ENCODE measurements around the gene CENPL. TPM values are rescaled to one million over a fixed set of nuclear protein-coding genes. Genes with fewer than 3 reads are reported as not detected.
"Not testable (repeated sequence)": the region's sequence is repeated elsewhere in the genome, so short reads cannot be mapped to it uniquely, and the experiment has no call there.

Gene CENPL
- total RNA-seq, 1 donor, result 5.2 TPM

DNA sequence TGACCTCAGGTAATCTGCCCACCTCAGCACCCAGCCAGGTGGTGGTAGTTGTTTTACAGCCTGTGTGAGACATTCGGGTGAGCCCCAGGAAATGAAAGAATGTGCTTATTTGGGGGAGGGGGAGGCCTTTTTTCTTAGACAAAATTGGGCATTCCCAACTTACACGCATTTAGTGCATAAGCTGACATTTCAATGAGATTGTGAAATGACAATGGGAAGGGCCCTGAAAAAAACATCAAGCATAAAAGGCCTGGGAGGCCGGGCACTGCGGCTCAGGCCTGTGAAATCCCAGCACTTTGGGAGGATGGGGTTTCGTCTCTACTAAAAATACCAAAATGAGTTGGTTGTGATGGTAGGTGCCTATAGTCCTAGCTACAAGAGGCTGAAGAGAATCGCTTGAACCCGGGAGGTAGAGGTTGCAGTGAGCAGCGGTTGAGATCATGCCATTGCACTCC lies 38.1 kb upstream of the CENPL start:
- Histone ChIP-seq H3K27me3 (ENCODE audit: insufficient read depth, low read length) (no peaks in the 10 kb centered on the region), H3K4me3 (ENCODE audit: low read length) (no peak overlapping the region), H3K4me1 (ENCODE audit: insufficient read depth, low read length) (peaks cover 26% of the 10 kb centered on the region), H3K9me3 (ENCODE audit: low read depth, low read length) (no peaks in the 10 kb centered on the region)

DNA sequence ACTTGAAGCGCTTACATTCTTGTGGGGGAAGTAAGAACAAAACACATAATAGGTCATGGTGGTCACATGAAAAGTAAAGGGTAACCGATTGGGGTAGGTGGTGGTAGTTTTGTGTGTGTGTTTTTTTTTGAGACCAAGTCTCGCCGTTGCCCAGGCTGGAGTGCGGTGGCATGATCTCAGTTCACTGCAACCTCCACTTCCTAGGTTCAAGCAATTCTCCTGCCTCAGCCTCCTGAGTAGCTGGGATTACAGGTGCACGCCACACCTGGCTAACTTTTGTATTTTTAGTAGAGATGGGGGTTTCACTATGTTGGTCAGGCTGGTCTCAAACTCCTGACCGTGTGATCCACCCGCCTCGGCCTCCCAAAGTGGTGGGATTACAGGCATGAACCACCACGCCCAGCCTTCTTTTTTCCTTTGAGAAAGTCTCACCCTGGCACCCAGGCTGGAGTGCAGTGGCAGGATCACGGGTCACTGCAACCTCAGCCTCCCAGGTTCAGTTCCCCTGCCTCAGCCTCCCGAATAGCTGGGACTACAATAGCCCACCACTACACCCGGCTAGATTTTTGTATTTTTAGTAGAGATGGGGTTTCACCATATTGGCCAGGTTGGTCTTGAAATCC lies 37.6 kb upstream of the CENPL start:
- not testable (repeated sequence) for H3K4me3 ChIP-seq (ENCODE audit: low read length); H3K27me3 ChIP-seq (ENCODE audit: insufficient read depth, low read length); H3K9me3 ChIP-seq (ENCODE audit: low read depth, low read length)
- peaks cover 25% of the 10 kb centered on the region for H3K4me1 ChIP-seq (ENCODE audit: insufficient read depth, low read length)

DNA sequence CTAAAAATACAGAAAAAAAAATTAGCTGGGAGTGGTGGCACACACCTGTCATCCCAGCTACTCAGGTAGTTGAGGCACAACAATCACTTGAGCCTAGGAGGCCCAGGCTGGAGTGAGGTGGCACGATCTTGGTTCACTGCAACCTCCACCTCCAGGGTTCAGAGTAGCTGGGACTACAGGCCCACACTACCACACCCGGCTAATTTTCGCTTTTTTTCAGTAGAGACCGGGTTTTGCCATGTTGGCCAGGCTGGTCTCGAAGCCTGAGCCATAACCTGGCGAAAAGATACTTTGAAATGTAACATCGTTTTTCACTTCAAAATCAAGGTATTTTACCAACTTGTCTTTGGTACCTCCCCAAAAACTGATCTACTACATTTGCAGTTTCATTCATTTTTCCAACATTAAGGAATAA lies 37.1 kb upstream of the CENPL start:
- Histone ChIP-seq H3K4me3 (ENCODE audit: low read length) (no peak overlapping the region), H3K27me3 (ENCODE audit: insufficient read depth, low read length) (no peaks in the 10 kb centered on the region), H3K4me1 (ENCODE audit: insufficient read depth, low read length) (peaks cover 20% of the 10 kb centered on the region), H3K9me3 (ENCODE audit: low read depth, low read length) (no peaks in the 10 kb centered on the region)

DNA sequence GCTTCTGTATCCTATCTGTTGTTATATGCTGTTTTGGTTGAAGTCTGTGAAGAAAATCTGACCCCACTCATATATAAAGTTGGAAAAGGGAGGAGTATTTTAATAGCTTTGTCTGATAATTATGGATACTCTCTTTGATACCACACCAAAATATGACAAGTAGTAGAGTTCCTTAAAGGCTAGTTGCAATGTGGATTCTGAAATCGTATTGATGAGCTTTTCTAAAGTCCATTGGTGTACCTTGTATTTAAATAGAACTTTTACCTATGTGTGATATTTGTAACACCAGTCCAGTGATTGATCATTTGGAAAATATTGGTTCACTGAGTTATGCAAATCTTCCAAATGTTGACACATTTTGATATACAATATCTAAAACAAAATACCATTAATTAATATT lies 35.4 kb upstream of the CENPL start:
- no peaks in the 10 kb centered on the region for H3K27me3 ChIP-seq (ENCODE audit: insufficient read depth, low read length)
- peaks cover 4% of the 10 kb centered on the region for H3K4me1 ChIP-seq (ENCODE audit: insufficient read depth, low read length)
- H3K9me3 ChIP-seq (ENCODE audit: low read depth, low read length), result no peaks in the 10 kb centered on the region
- H3K4me3 ChIP-seq (ENCODE audit: low read length), result no peak overlapping the region

DNA sequence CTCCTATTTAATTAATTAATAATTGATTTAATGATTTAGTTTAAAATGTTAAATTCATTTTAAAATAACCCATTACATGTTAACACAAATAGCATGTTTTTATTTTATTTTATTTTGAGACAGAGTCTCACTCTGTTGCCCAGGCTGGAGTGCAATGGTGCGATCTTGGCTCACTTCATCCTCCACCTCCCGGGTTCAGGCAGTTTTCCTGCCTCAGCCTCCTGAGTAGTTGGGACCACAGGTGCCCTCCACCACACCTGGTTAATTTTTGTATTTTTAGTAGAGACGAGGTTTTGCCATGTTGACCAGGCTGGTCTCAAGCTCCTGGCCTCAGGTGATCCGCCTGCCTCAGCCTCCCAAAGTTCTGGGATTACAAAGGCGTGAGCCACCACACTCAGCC lies 34.9 kb upstream of the CENPL start:
- H3K4me3 ChIP-seq (ENCODE audit: low read length); H3K27me3 ChIP-seq (ENCODE audit: insufficient read depth, low read length); H3K4me1 ChIP-seq (ENCODE audit: insufficient read depth, low read length); H3K9me3 ChIP-seq (ENCODE audit: low read depth, low read length): not testable (repeated sequence)

DNA sequence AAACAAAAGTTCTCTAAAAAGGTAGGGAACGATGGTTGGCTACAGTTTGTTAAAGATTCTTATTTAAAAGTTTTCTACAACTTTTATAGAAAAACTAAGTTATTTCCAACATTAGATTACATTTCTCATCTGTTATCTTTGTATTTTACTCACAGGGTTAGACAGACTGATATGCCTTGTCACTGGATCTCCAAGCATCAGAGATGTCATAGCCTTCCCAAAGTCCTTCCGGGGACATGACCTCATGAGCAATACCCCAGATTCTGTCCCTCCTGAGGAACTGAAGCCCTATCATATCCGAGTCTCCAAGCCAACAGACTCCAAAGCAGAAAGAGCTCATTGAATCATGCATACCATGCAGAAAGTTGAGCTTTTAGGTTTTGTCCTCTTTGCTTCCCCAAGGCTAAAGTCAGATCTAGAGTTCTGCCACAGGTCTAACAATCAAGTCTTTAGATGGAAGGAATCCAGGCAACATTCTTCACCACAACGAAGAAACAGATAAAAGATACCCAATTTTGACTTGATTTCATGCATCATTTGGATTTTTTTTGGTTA lies 32.8 kb upstream of the CENPL start:
- Histone ChIP-seq H3K4me3 (ENCODE audit: low read length) (no peak overlapping the region), H3K9me3 (ENCODE audit: low read depth, low read length) (no peaks in the 10 kb centered on the region), H3K4me1 (ENCODE audit: insufficient read depth, low read length) (no peaks in the 10 kb centered on the region), H3K27me3 (ENCODE audit: insufficient read depth, low read length) (no peaks in the 10 kb centered on the region)

DNA sequence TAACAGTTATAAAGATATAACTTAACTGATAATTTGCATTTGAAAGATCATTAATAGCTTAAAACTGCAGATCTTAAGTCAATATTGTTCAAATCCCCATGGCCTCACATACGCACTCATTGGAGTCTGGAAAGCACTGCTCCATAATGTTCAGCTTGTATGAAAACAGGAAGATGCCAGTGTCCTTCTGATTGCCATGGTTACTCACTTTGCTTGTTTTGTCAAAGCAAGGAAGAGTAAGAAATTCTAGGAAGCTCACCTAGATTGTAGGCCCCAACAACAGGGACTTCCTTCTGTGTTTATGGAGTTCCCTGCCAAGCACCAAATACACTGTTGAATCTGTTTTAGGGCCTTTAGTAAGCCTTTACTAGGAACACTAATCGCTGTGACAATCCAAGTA lies 32.2 kb upstream of the CENPL start:
- Histone ChIP-seq H3K9me3 (ENCODE audit: low read depth, low read length) (no peaks in the 10 kb centered on the region), H3K4me3 (ENCODE audit: low read length) (no peak overlapping the region), H3K4me1 (ENCODE audit: insufficient read depth, low read length) (no peaks in the 10 kb centered on the region), H3K27me3 (ENCODE audit: insufficient read depth, low read length) (no peaks in the 10 kb centered on the region)

DNA sequence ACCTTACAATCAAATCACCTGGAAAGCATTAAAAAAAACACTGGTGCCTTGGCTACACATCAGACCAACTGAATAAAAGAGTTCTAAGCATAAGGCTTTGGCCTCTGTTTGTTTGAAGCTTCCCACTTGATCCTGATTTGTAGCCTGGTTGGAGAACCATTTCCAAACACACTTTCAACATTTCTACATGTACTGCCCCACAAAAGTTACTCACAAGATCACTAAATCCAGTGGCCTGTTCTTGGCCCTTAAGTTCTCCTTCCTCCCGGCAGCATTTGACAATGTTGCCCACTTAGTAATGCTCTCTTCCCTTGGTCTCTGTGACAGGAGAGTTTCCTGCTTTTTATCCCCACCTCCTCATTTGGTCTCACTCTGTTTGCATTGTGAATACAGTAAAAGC lies 31.3 kb upstream of the CENPL start:
- Histone ChIP-seq H3K4me1 (ENCODE audit: insufficient read depth, low read length) (no peaks in the 10 kb centered on the region), H3K27me3 (ENCODE audit: insufficient read depth, low read length) (no peaks in the 10 kb centered on the region), H3K9me3 (ENCODE audit: low read depth, low read length) (no peaks in the 10 kb centered on the region), H3K4me3 (ENCODE audit: low read length) (no peak overlapping the region)

DNA sequence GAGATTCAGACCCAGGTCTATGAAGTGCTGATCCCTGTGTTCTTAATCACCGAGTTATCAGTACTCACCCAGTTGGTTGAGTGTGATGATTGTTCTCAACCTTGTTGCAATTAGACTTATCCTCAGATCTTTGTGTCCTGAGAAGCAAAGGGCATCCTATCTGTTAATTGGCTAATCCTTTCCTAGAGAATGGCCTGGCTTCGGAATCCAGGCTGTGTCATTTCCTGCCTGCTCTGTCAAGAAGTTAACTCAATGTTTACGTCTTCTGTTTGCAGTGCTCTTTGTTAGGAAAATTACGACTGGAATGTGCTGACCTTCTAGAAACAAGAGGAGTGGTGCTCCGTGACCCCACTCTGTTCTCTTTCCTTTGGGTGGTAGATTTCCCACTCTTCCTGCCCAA lies 28.4 kb upstream of the CENPL start:
- Histone ChIP-seq H3K4me3 (ENCODE audit: low read length) (no peak overlapping the region), H3K9me3 (ENCODE audit: low read depth, low read length) (no peaks in the 10 kb centered on the region)

DNA sequence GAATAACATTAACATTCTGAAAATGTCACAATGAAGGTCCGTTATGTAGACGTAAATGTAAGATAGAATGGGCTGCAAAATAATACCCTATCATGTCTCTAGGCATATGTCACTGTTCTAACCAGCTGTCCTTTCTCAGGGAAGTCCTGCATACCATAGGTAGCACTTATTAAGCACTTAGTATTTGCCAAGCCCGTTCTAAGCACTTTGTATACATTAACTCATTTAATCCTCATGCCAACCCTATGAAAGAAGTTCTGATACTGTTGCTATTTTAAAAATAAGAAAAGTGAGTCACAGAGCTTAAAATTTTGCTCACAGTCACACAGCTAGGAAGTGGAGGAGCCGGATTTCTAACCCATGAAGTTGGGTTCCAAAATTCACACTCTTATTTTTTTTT lies 27.4 kb upstream of the CENPL start:
- Histone ChIP-seq H3K9me3 (ENCODE audit: low read depth, low read length) (no peaks in the 10 kb centered on the region), H3K27me3 (ENCODE audit: insufficient read depth, low read length) (no peaks in the 10 kb centered on the region), H3K4me1 (ENCODE audit: insufficient read depth, low read length) (no peaks in the 10 kb centered on the region), H3K4me3 (ENCODE audit: low read length) (no peak overlapping the region)

More for the DNA sequence above, 28.4 kb upstream of the CENPL start:
- Histone ChIP-seq H3K27me3 (ENCODE audit: insufficient read depth, low read length) (no peaks in the 10 kb centered on the region), H3K4me1 (ENCODE audit: insufficient read depth, low read length) (no peaks in the 10 kb centered on the region)

DNA sequence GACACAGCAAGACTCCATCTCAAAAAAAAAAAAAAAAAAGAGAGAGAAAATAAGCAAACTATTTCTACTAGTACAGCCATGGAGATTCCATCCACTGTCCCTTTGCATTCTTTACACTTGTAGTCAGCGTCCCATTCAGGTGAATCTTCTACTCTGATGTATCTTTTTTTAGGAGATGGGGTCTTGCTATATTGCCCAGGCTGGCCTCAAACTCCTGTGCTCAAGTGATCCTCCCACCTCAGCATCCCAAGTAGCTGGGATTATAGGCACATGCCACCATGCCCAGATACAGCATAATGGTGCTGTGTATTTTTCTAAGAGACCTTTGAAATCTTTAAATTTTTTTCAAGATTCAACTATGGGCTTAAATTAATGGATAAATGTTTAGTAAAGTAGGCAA lies 8.1 kb upstream of the CENPL start:
- Histone ChIP-seq H3K27me3 (ENCODE audit: insufficient read depth, low read length) (no peaks in the 10 kb centered on the region), H3K9me3 (ENCODE audit: low read depth, low read length) (no peaks in the 10 kb centered on the region), H3K4me1 (ENCODE audit: insufficient read depth, low read length) (no peaks in the 10 kb centered on the region), H3K4me3 (ENCODE audit: low read length) (no peak overlapping the region)

DNA sequence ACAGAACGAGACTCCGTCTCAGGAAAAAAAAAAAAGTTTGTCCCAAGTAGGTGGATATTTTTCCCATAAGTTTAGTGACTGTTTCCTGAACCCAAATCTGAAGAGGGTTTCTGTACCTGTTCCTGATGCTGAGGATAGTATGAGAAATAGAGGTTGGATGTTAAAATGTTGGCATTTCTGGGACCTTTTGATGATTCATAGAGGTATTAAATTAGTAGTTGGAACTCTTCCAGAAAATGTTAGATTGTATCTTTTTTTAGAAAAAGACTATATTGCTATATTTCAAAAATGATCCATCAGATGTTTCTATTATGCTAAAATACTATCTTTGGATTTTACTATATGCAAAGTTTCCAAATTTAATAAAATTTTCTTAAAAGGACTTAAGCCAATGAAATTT lies 2.9 kb upstream of the CENPL start:
- Histone ChIP-seq H3K27me3 (ENCODE audit: insufficient read depth, low read length) (no peaks in the 10 kb centered on the region), H3K4me1 (ENCODE audit: insufficient read depth, low read length) (peaks cover 21% of the 10 kb centered on the region), H3K4me3 (ENCODE audit: low read length) (no peak overlapping the region), H3K9me3 (ENCODE audit: low read depth, low read length) (no peaks in the 10 kb centered on the region)

DNA sequence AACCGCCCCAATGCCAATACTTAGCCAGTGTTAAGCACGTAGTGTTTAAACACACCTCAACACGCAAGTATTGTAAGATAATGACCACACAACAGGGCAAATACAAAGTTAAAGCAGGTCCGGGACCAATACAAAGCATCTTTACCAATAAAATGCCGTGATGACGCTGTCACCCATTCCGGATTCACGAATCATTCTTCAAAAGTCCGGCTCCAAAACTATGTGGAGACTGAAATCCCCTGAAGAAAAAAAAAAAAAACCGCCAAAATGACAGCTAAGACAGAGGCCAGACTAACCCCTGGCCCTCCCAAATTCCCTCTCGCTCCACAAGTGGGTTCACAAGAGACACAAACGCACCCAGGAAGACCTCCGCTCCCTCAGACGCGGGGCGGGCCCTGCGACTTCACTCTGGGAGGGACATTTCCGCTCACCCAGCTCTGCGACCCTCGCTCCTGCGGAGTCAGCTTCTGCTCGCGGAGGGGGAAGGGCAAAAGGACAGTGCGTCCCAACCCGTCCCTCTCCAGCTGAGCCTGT lies 835 bp downstream of the CENPL start:
- Histone ChIP-seq H3K4me3 (ENCODE audit: low read length) (peak overlapping the region; percentile 82), H3K9me3 (ENCODE audit: low read depth, low read length) (no peaks in the 10 kb centered on the region), H3K27me3 (ENCODE audit: insufficient read depth, low read length) (no peaks in the 10 kb centered on the region), H3K4me1 (ENCODE audit: insufficient read depth, low read length) (peaks cover 22% of the 10 kb centered on the region)

DNA sequence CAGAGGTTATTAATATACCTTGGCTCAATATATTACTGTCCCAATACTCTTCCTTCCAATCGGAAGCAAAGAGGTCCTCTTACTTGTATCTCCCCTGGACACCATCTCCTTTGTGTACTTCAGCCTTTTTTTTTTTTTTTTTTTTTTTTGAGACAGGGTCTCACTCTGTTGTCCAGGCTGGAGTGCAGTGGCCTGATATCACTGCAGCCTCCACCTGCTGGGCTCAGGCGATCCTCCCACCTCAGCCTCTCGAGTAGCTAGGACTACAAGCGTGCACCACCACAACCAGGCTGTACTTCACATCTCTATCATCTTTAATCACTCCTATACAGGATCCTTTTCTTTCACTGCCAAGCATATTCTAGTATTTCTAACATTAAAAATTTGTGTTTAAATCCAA lies 3.0 kb downstream of the CENPL start:
- Histone ChIP-seq H3K4me1 (ENCODE audit: insufficient read depth, low read length) (peaks cover 22% of the 10 kb centered on the region), H3K27me3 (ENCODE audit: insufficient read depth, low read length) (no peaks in the 10 kb centered on the region), H3K9me3 (ENCODE audit: low read depth, low read length) (no peaks in the 10 kb centered on the region), H3K4me3 (ENCODE audit: low read length) (no peak overlapping the region)

DNA sequence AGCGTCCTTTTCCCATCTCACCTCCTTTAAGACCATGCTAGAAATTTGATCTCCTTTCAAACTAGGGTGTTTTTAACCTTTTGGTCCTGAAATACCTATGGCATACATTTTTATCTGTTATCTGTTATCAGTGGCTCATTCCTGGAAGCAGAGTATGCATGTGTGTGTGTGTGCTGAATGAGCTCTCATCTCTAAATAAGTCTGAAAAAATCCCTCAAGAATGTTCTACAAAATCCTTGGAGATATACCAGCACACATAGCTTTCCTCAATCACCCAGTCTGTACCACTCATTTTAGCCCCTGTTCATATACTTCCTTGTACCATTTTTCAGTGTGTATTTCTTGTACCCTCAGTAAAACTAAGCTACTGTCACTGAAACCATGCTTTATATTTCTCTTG lies 6.2 kb downstream of the CENPL start:
- Histone ChIP-seq H3K27me3 (ENCODE audit: insufficient read depth, low read length) (no peaks in the 10 kb centered on the region), H3K4me3 (ENCODE audit: low read length) (no peak overlapping the region)

DNA sequence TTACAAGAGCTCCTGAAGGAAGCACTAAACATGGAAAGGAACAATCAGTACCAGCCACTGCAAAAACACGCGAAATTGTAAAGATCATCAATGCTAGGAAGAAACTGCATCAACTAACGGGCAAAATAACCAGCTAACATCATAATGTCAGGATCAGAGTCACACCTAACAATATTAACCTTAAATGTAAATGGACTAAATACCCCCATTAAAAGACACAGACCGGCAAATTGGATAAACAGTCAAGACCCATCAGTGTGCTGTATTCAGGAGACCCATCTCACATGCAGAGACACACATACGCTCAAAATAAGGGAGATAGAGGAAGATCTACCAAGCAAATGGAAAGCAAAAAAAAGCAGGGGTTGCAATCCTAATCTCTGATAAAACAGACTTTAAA lies 11.0 kb downstream of the CENPL start:
- H3K4me3 ChIP-seq (ENCODE audit: low read length); H3K9me3 ChIP-seq (ENCODE audit: low read depth, low read length); H3K4me1 ChIP-seq (ENCODE audit: insufficient read depth, low read length); H3K27me3 ChIP-seq (ENCODE audit: insufficient read depth, low read length): not testable (repeated sequence)

More for the DNA sequence above, 6.2 kb downstream of the CENPL start:
- Histone ChIP-seq H3K9me3 (ENCODE audit: low read depth, low read length) (no peaks in the 10 kb centered on the region), H3K4me1 (ENCODE audit: insufficient read depth, low read length) (peaks cover 10% of the 10 kb centered on the region)

All from mononuclear cell (primary cell).